ENCODE results near the gene NXNL1. TPM values are rescaled to one million over a fixed set of nuclear protein-coding genes. Genes with fewer than 3 reads are reported as not detected.

The NXNL1 gene
- total and polyA plus RNA-seq, 9 of the 15 experiments (the other 6 are each of a cell fraction or from before 2014, with no cell fraction given), result not detected

DNA sequence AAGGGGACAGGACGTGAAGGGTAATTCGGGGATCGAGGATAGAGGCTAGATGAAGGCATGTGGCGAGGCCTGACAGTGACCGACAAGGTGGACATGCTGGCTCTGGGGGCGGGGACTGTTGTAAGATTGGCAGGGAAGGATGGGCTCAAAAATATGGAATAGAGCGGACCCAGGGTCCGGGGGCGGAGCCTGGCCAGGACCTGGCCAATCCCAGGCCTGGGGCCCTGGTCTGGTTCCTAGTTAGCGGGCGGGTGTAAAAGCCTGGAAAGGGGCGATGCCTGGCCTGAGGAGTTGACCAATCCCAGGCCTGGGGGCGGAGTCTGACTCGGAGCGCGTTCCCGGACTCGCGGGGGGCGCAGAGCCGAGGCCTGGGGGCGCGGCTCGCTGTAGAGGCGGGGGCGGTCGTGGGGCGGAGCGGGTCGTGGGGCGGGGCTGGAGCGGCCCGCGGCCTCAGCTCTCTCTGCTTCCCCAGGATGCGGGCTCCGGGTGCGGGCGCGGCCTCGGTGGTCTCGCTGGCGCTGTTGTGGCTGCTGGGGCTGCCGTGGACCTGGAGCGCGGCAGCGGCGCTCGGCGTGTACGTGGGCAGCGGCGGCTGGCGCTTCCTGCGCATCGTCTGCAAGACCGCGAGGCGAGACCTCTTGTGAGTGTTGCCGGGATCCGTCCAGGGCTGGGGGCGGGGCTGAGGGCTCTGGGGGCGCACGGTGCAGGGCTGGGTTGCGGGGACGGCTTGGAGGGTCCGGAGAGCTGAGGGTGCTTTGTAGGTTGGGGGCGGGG, 9.5 kb upstream of the NXNL1 start, which contains the start of gene SLC27A1 (continued):
- TF ChIP-seq PHB2 (IDR thresholded peaks at IDR 0.05; ENCODE audit: low read depth), result no peak
- TF ChIP-seq, protein P1, sequence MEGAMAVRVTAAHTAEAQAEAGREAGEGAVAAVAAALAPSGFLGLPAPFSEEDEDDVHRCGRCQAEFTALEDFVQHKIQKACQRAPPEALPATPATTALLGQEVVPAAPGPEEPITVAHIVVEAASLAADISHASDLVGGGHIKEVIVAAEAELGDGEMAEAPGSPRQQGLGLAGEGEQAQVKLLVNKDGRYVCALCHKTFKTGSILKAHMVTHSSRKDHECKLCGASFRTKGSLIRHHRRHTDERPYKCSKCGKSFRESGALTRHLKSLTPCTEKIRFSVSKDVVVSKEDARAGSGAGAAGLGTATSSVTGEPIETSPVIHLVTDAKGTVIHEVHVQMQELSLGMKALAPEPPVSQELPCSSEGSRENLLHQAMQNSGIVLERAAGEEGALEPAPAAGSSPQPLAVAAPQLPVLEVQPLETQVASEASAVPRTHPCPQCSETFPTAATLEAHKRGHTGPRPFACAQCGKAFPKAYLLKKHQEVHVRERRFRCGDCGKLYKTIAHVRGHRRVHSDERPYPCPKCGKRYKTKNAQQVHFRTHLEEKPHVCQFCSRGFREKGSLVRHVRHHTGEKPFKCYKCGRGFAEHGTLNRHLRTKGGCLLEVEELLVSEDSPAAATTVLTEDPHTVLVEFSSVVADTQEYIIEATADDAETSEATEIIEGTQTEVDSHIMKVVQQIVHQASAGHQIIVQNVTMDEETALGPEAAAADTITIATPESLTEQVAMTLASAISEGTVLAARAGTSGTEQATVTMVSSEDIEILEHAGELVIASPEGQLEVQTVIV (CRISPR knock-in tag; IDR thresholded peaks at IDR 0.05; ENCODE audit: borderline replicate concordance), result no peak
- no peak for TF ChIP-seq SMAD2 (IDR thresholded peaks at IDR 0.05; ENCODE audit: low read depth, low read length)
- no peak for TF ChIP-seq SIRT6 (IDR thresholded peaks at IDR 0.05; ENCODE audit: low read depth, low read length)
- TF ChIP-seq BCL6 (CRISPR knock-in tag; IDR thresholded peaks at IDR 0.05), result no peak
- TF ChIP-seq, protein P2, sequence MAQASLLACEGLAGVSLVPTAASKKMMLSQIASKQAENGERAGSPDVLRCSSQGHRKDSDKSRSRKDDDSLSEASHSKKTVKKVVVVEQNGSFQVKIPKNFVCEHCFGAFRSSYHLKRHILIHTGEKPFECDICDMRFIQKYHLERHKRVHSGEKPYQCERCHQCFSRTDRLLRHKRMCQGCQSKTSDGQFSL (CRISPR knock-in tag; IDR thresholded peaks at IDR 0.05), result no peak
- TF ChIP-seq, protein P2 (tag; IDR thresholded peaks at IDR 0.05), result no peak
- peak; percentile 46; the same call in 1 of the 2 replicates for TF ChIP-seq CTBP1 (IDR thresholded peaks at IDR 0.05; ENCODE audit: borderline replicate concordance)
- TF ChIP-seq MYNN (IDR thresholded peaks at IDR 0.05), result no peak
- no peak for TF ChIP-seq MYNN (CRISPR knock-in tag; IDR thresholded peaks at IDR 0.05)
- TF ChIP-seq, protein P3, sequence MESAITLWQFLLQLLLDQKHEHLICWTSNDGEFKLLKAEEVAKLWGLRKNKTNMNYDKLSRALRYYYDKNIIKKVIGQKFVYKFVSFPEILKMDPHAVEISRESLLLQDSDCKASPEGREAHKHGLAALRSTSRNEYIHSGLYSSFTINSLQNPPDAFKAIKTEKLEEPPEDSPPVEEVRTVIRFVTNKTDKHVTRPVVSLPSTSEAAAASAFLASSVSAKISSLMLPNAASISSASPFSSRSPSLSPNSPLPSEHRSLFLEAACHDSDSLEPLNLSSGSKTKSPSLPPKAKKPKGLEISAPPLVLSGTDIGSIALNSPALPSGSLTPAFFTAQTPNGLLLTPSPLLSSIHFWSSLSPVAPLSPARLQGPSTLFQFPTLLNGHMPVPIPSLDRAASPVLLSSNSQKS (CRISPR knock-in tag; IDR thresholded peaks at IDR 0.05), result no peak
- peak; percentile 76; the same call in 1 of the 2 replicates for TF ChIP-seq LARP7 (IDR thresholded peaks at IDR 0.05)
- TF ChIP-seq RUNX1 (IDR thresholded peaks at IDR 0.05; ENCODE audit: low read depth), result no peak
- TF ChIP-seq FOXJ2 (tag; IDR thresholded peaks at IDR 0.05), result no peak
- no peak for TF ChIP-seq TEAD1 (CRISPR knock-in tag; IDR thresholded peaks at IDR 0.05)
- peak; percentile 28 for TF ChIP-seq PHF20 (IDR thresholded peaks at IDR 0.05; ENCODE audit: partially characterized antibody)
- TF ChIP-seq SOX6 (IDR thresholded peaks at IDR 0.05), result no peak
- TF ChIP-seq ETV1 (tag; conservative IDR thresholded peaks at IDR 0.05; ENCODE audit: low read depth), result no peak
- TF ChIP-seq ZNF3 (CRISPR knock-in tag; IDR thresholded peaks at IDR 0.05), result no peak
- TF ChIP-seq ZBTB17 (CRISPR knock-in tag; IDR thresholded peaks at IDR 0.05), result no peak
- TF ChIP-seq ZNF165 (CRISPR knock-in tag; IDR thresholded peaks at IDR 0.05; ENCODE audit: borderline replicate concordance), result no peak
- TF ChIP-seq, protein P4, sequence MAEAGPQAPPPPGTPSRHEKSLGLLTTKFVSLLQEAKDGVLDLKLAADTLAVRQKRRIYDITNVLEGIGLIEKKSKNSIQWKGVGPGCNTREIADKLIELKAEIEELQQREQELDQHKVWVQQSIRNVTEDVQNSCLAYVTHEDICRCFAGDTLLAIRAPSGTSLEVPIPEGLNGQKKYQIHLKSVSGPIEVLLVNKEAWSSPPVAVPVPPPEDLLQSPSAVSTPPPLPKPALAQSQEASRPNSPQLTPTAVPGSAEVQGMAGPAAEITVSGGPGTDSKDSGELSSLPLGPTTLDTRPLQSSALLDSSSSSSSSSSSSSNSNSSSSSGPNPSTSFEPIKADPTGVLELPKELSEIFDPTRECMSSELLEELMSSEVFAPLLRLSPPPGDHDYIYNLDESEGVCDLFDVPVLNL (CRISPR knock-in tag; IDR thresholded peaks at IDR 0.05; ENCODE audit: low read depth), result no peak
- TF ChIP-seq ARID2 (IDR thresholded peaks at IDR 0.05), result no peak
- TF ChIP-seq ZNF174 (CRISPR knock-in tag; IDR thresholded peaks at IDR 0.05), result no peak
- TF ChIP-seq ELF2 (CRISPR knock-in tag; IDR thresholded peaks at IDR 0.05), result no peak
- TF ChIP-seq NR1H2 (CRISPR knock-in tag; IDR thresholded peaks at IDR 0.05), result no peak
- TF ChIP-seq PML (IDR thresholded peaks at IDR 0.05; ENCODE audit: low read length), result no peak
- TF ChIP-seq CBFA2T3 (IDR thresholded peaks at IDR 0.05), result no peak
